DMS53 treated with DMSO at 0.1 percent for 48 hours (cell line): ENCODE measurements around the gene PHF21A.

Experiments
- DNase-seq: peaks from one replicate; lab custom pipeline; 2025; ENCODE audit not compliant: unreplicated experiment; lab: John Stamatoyannopoulos, UW

The PHF21A gene

GRCh38 chr11:45924036-45924915, 197.0 kb downstream of the PHF21A start:
- DNase-seq: no peak

DNA sequence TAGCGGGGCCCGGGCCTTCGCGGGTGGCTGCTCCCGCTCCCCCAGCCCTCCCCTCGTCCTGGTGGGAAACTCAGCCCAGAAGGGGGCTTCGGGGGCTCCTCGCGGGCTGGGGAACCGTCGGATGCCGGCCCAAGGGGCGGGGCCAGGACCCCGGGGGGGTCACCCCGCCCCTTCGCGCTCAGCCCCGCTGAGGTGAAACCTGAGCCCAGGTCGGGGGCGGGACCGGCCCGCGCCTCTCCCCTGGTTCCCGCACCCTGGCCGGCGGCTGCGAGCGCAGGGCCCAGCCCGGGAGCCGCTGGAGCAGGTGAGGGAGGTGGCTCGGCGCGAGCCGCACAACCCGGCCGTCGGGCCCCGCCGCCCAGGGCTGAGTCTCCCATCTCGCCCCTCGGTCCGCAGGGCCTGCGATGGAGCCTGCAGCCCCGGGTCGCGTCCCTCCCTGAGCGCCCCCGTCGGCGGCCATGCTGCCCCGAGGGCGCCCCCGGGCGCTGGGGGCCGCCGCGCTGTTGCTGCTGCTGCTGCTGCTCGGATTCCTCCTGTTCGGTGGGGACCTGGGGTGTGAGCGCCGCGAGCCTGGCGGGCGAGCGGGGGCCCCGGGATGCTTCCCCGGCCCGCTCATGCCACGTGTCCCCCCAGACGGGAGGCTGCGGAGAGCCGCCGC, 198.7 kb downstream of the PHF21A start, which contains the start of gene LARGE2:
TSS of gene LARGE2 (plus strand) at position 232 of the 658 bp plus-strand sequence. CDS start at position 459, 227 bp downstream.
- peak; percentile 40 for DNase-seq

DNA sequence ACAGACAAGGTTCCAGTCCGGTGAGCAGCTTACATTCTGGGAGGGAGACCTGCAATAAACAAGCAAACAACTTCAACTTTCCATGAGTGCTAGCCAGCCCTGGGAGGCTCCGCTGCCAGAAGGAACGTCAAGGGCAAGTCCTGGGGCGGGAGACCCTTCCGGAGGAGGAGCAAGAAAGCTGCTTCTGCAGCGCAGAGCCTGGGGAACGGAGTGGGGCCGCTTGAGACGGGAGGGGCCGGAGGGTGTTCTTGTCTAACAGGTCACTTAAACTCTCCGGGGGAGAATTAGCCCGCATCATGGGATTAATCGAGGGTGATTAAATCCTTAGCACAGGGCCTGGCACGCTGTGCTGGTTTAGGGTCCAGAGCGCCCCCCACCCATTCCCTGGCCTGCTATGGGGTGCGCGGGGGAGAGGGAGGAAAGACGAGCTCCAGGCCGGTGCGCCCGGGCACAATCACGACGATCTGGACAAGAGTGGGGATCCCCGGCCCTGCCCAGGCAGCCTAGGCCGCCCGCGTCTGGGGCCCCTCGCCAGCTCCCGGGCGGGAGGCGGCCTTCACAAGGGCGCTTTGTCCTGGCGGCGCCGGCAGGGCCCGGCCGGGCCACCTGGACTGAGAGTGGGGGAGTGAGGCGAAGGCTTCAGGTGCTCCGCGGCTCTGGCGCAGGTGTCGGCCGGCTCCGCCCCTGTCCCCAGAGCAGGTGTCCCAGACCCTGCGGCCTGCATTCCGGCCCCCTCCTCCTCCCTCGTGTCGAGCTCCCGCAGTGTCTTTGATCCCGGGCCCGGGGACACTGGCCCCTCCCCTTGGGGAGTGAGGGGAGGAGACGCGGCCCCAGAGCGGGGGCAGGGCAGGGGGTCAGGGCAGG, 199.5 kb downstream of the PHF21A start:
- DNase-seq: peak; percentile 86

DNA sequence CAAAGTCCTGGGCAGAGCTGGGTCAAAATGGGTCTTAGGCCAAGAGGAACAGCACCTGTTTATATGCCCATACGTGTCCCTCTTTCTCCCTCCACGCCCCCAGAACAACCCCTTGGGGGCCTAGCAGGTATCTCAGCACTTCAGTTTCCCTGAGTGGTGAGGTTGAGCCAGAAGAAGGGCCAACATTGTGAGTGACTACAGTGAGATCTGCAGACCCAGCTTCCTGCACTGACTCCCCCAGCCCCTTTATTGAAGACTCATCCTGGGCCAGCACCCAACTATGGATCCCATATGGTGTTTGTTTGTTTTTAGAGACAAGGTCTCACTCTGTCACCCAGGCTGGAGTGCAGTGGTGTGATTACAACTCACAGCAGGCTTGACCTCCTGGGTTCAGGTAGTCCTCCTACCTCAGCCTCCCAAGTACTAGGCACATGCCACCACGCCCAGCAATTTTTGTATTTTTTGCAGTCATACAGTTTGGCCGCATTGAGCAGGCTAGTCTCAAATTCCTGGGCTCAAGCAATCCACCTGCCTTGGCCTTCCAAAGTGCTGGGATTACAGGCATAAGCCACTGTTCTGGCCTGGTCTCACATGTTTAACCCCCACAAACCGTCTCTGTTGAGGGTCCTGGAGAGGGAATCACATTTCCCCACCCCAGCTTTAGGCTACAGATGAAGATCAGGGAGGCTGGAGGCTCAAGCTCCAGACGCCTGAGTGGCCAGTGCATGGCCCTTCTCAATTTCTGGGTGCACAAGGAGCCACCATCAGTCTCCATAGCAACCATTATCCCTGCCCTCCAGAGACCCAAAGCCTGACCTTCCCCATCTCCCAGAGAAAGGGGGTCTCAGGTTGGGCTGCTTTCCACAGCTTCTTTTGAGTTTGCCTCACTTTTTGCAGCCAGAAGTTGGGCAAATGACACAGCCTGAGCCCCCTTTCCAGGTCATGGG, 200.4 kb downstream of the PHF21A start:
- no peak for DNase-seq

- no peak for DNase-seq
Observed at GRCh38 chr11:45919806-45920530, 201.3 kb downstream of the PHF21A start.

- DNase-seq: no peak
Observed at GRCh38 chr11:45918962-45919675, 202.1 kb downstream of the PHF21A start.

DNA sequence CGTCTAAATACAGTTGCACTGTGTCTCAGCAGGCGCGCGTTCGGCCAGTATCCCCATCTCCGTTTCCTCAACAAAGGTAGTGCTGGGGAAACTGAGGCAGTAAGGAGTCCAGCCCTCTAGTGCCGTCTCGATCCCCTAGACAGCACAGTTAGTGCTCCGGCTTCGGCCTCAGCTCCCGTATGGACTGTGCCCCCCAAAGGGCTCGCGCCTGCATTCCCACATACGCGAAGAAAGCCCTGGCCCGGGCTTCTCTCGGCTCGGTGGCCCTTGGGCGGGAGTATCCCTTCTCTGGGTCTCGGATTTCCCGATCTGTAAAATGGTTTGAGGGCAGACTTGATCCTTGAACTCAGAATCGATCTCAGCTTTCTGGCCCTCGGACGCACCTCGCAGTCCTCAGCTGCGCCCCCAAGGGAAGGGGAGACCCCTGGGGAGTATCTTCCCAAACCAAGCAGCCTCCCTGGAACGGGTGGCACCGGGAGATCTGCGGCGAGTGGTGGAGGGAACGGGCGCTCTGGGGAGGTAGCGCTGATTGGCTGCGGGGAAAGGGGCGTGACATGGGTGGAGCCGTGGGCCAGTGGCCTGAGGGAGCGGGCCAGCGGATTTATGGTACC, 202.8 kb downstream of the PHF21A start:
- peak; percentile 38 for DNase-seq

DNA sequence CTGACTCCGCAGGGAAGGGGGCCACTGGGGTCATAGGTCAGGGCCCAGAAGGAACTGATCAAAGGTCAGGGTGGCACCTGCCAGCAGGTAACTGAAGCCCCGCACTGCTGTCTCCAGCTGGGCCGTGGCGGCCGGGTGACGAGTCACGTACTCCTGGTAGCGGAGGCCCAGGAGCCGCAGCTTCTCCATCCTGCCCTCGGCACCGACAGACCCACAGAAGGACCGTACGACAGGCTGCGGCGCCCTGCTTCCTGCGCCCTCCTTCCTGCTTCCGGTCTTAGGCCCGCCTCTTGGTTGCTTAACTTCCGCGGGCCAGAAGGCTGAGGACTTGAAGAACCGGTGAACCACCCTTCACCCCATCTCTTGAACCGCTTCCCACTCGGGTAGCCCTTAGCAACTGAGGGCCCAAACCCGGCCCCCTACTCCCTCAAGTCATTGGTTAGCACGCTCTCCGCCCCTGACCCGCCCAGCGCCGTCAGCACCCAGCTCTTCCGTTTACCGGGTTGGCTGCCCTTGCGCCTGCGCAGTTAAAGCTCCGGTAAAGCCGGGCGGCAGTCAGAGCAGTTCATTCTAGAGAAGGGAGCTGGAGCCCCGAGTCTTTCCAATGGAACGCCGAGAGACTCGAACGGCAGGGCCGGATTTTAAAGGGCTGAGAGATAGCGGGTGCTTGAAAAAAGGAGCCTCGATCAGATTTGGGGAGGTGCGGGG, 203.5 kb downstream of the PHF21A start, which contains the start of gene PEX16:
TSS of gene PEX16 (minus strand) at position 255 of the 708 bp plus-strand sequence. CDS start at position 189, 66 bp downstream.
- DNase-seq: peak; percentile 94

- no peak for DNase-seq
Observed at GRCh38 chr11:45917286-45917622, 204.0 kb downstream of the PHF21A start.

- no peak for DNase-seq
Observed at GRCh38 chr11:45915446-45915845, 205.8 kb downstream of the PHF21A start.

- no peak for DNase-seq
Observed at GRCh38 chr11:45913942-45914635, 207.2 kb downstream of the PHF21A start.

- no peak for DNase-seq
Observed at GRCh38 chr11:45913514-45913913, 207.7 kb downstream of the PHF21A start.

DNA sequence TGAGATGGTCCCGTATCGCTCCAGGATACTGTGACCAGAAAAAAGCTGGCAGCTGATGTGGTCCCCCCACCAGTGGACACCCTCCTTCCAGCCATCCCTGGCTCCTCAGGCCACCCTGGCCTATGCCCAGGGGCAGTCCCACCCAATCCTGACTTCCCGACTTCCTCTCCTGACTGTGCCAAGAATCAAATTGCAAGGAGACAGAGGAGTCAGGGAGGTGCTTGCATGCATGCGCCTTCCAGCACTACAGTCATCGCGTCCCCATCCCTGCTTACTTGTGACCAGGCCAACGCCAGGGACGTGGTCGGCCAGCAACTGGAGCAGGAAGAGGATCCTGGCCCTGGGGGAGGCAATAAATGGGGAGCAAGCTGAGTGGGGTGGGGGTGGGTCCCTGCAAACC, 210.6 kb downstream of the PHF21A start:
- no peak for DNase-seq

DNA sequence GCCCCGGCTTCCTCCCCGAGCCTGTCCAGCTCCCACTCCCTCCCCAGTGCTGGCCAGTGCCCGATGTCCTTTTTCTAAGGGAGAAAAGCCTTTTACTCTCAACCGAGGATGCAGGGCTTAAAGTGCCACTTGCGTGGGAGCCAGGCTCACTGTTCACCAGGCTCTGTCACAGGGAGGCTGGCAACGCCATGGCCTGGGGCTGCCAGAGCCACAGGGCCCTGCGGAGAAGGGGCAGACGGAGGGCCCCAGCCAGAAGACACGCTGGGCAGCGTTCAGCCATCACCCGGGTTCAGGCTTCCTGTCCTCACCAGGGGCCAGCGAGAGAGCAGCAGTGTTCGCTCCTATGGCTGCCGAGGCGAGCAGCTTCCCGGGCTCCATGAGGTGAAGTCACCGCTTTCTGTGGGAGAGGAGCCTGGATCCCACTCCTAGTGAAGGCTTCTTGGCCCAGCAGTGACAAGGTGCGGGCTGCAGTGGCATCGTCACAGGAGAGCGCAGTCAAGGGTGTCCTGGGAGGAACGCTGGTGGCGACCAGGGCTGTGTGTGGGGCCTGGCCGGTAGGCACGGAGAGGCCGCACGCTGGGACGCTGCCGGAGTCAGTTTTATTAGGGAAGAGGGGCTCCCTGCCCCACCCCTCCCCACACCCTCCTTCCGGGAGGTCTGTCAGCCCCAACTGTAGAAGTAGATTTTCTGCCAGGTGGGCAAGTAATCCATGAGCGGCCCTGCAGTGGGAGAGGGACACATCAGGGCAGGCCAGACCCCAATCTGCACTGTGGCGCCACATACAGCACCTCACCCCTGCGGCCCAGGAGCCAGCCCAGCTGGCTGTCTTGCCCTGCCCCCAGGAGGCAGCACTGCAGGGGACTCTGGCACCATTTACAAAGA, 211.4 kb downstream of the PHF21A start:
- DNase-seq: no peak

DNA sequence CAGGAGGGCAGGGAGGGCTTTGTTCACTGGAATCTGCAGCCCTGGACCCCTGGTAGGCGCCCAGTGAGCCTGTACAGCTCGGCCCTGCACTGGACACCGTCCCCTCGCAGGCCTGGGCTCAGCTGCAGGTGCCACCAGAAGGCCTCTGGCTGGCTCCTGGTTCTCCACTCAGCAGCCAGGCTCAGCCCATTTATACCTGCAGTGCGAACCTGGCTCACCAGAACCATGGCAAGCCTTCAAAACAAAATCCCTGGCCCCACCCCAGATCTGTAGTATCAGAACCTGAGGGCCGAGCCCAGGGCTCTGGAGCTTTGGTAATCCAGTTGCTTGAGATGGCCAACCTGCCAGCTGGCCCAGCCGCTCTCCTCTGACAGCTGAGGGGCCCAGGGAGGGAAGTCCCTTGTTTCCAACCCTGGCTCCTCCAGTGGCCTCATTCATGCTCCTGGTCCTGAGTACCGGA, 213.3 kb downstream of the PHF21A start:
- no peak for DNase-seq

GRCh38 chr11:45906965-45907611, 214.2 kb downstream of the PHF21A start, which contains the start of gene FREY1:
TSS of gene FREY1 (minus strand) at chr11:45907271. CDS start at chr11:45907245, 26 bp downstream.
- no peak for DNase-seq
